Measurements from ENCODE around the gene KCNG2. TPM values are rescaled to one million over a fixed set of nuclear protein-coding genes. Genes with fewer than 3 reads are reported as not detected.

KCNG2 gene
- total RNA-seq, 2 donors from 2014 or later = not detected

GRCh38 chr18:79847606-79848293 lies 50.0 kb downstream of the KCNG2 start:
- H3K27ac ChIP-seq = no peak overlapping the region
- intact Hi-C loops (cut with DNase I) = no loop called here
- no peaks in the 10 kb centered on the region for H3K27me3 ChIP-seq
- TF ChIP-seq POLR2A (IDR thresholded peaks at IDR 0.05) = no peak
- TF ChIP-seq CTCF (IDR thresholded peaks at IDR 0.05) = no peak
- H3K4me1 ChIP-seq = no peaks in the 10 kb centered on the region
- no peaks in the 10 kb centered on the region for H3K9me3 ChIP-seq
- no peaks in the 10 kb centered on the region for H3K36me3 ChIP-seq (replicated peaks in 1 of 2; ENCODE audit: insufficient read depth in 1 of 2, low read depth in 2 of 2)
- DNase-seq (no peak), ATAC-seq (no peak)
- H3K4me3 ChIP-seq = no peak overlapping the region
- WGBS, 2 donors = 72 to 76% methylated on average over 10 to 15 of the region's 15 CpGs

GRCh38 chr18:79848294-79848578 lies 50.5 kb downstream of the KCNG2 start:
- Histone ChIP-seq H3K4me1 (no peaks in the 10 kb centered on the region), H3K36me3 (replicated peaks in 1 of 2; ENCODE audit: insufficient read depth in 1 of 2, low read depth in 2 of 2) (no peaks in the 10 kb centered on the region), H3K4me3 (no peak overlapping the region), H3K27ac (no peak overlapping the region), H3K27me3 (no peaks in the 10 kb centered on the region), H3K9me3 (no peaks in the 10 kb centered on the region)
- DNase-seq = no peak
- WGBS, 2 donors = 88 to 94% methylated on average over 8 to 15 of the region's 15 CpGs
- intact Hi-C loops (cut with DNase I) = no loop called here
- no peak for ATAC-seq
- TF ChIP-seq CTCF (IDR thresholded peaks at IDR 0.05) (no peak), POLR2A (IDR thresholded peaks at IDR 0.05) (no peak)

GRCh38 chr18:79848579-79849327 lies 51.0 kb downstream of the KCNG2 start:
- H3K4me1 ChIP-seq = no peaks in the 10 kb centered on the region
- intact Hi-C loops (cut with DNase I) = no loop called here
- H3K4me3 ChIP-seq = no peak overlapping the region
- TF ChIP-seq CTCF (IDR thresholded peaks at IDR 0.05) (no peak), POLR2A (IDR thresholded peaks at IDR 0.05) (no peak)
- ATAC-seq (no peak), DNase-seq (peak in 1 of 4 donors; percentile 18)
- 65 to 67% methylated on average over 24 to 42 of the region's 45 CpGs for WGBS, 2 donors
- no peak overlapping the region for H3K27ac ChIP-seq
- H3K36me3 ChIP-seq (replicated peaks in 1 of 2; ENCODE audit: insufficient read depth in 1 of 2, low read depth in 2 of 2) = no peaks in the 10 kb centered on the region
- no peaks in the 10 kb centered on the region for H3K27me3 ChIP-seq
- H3K9me3 ChIP-seq = no peaks in the 10 kb centered on the region

GRCh38 chr18:79849328-79850207 lies 51.8 kb downstream of the KCNG2 start:
- DNase-seq (no peak), ATAC-seq (no peak)
- Histone ChIP-seq H3K4me3 (no peak overlapping the region), H3K27ac (no peak overlapping the region), H3K9me3 (no peaks in the 10 kb centered on the region), H3K36me3 (replicated peaks in 1 of 2; ENCODE audit: insufficient read depth in 1 of 2, low read depth in 2 of 2) (no peaks in the 10 kb centered on the region), H3K27me3 (no peaks in the 10 kb centered on the region), H3K4me1 (no peaks in the 10 kb centered on the region)
- TF ChIP-seq POLR2A (IDR thresholded peaks at IDR 0.05) (no peak), CTCF (IDR thresholded peaks at IDR 0.05) (no peak)
- intact Hi-C loops (cut with DNase I) = no loop called here
- 88 to 89% methylated on average over 28 to 48 of the region's 51 CpGs for WGBS, 2 donors

All from body of pancreas (tissue), 4 donors.